HepG2 (cell line): ENCODE measurements around the gene PRKN. TPM values are rescaled to one million over a fixed set of nuclear protein-coding genes. Genes with fewer than 3 reads are reported as not detected.

Experiments used
- ATAC-seq: fragments of 200-7000 bp; cut with Tn5 transposase; 3 replicates; pipeline ENCODE4 v1.9.1; 2020; ENCODE audit warnings: mild to moderate bottlenecking, moderate library complexity
- BruUV-seq: library from RNA; stranded (reverse); fragments of 400-500 nt; replicated peaks from 2 replicates; lab custom pipeline; 2021; lab: Mats Ljungman, UMichigan
- CTCF ChIA-PET: fragments of 300-600 bp; formaldehyde crosslinking; extraction: SDS; loops from one replicate; lab custom pipeline; 2021; ENCODE audit warnings: low total read pairs, inconsistent platforms, low intra/inter-chr PET ratio; lab: Yijun Ruan, JAX
- POLR2A ChIA-PET: fragments of 350-600 bp; sonication (Branson Sonifier 250); formaldehyde crosslinking; loops from one replicate; lab custom pipeline; 2020; ENCODE audit warnings: antibody characterized with exemption, inconsistent platforms; lab: Yijun Ruan, JAX
- DNase-seq: peaks from one replicate; pipeline ENCODE4 v3.0.0-alpha.2; 2015; ENCODE audit warnings: low spot score
- FAIRE-seq: peaks from 3 replicates; lab custom pipeline; 2011; peaks lifted over from hg19 to GRCh38; lab: Jason Lieb, UNC
- H2AFZ ChIP-seq: one replicate; pipeline ENCODE4 v1.6.1; 2011; ENCODE audit warnings: low read length, inconsistent platforms
- H3K27ac ChIP-seq: fragments of 300-600 bp; 3 replicates; pipeline ENCODE4 v1.8.0; 2011; ENCODE audit warnings: mixed run types, mild to moderate bottlenecking, mixed read lengths, low read length, inconsistent platforms; ENCODE audit not compliant: insufficient read depth; ENCODE audit errors: extremely low read length
- H3K27me3 ChIP-seq, 2 experiments: fragments of 200-600 bp in 1 of 2; 2 replicates in 1 of 2; 3 replicates in 1 of 2; pipeline versions ENCODE4 v1.6.0 to v1.8.0; 2011; ENCODE audit warnings: low read length in 2 of 2, mild to moderate bottlenecking in 2 of 2, moderate library complexity in 2 of 2, inconsistent platforms in 1 of 2; ENCODE audit not compliant: insufficient read depth in 2 of 2, control insufficient read depth in 1 of 2
- H3K36me3 ChIP-seq, 2 experiments: fragments of 200-600 bp in 1 of 2; replicated peaks in 1 of 2; 2 replicates in 1 of 2; 3 replicates in 1 of 2; pipeline versions ENCODE4 v1.5.1 to v1.8.0; 2011; ENCODE audit warnings: low read length in 2 of 2, inconsistent platforms in 1 of 2; ENCODE audit not compliant: insufficient read depth in 2 of 2, control insufficient read depth in 1 of 2
- H3K4me1 ChIP-seq: 2 replicates; pipeline ENCODE4 v1.5.1; 2012; ENCODE audit warnings: low read length, inconsistent platforms; ENCODE audit not compliant: insufficient read depth
- H3K4me2 ChIP-seq: 2 replicates; pipeline ENCODE4 v1.6.0; 2011; ENCODE audit warnings: low read depth, low read length, inconsistent platforms
- H3K4me3 ChIP-seq, 3 experiments: fragments of 200-600 bp in 1 of 3; sonication (generic), shearing (Covaris generic) in 1 of 3; replicated peaks in 1 of 3; 2 replicates each; pipeline ENCODE4 v1.5.1; 2011 to 2016; ENCODE audit warnings: low read length in 3 of 3, inconsistent platforms in 2 of 3, low read depth in 2 of 3, mild to moderate bottlenecking in 2 of 3, control low read depth in 1 of 3, mixed read lengths in 1 of 3; ENCODE audit not compliant: insufficient read depth in 1 of 3
- H3K79me2 ChIP-seq: one replicate; pipeline ENCODE4 v1.6.1; 2011; ENCODE audit warnings: low read length, inconsistent platforms; ENCODE audit not compliant: insufficient read depth
- H3K9ac ChIP-seq: 2 replicates; pipeline ENCODE4 v1.6.0; 2011; ENCODE audit warnings: mild to moderate bottlenecking, low read depth, low read length, inconsistent platforms; ENCODE audit not compliant: insufficient read depth
- H3K9me3 ChIP-seq: 2 replicates; pipeline ENCODE4 v1.5.1; 2012; ENCODE audit warnings: mild to moderate bottlenecking, low read length
- H4K20me1 ChIP-seq: 2 replicates; pipeline ENCODE4 v1.6.0; 2011; ENCODE audit warnings: inconsistent platforms, mild to moderate bottlenecking, low read length, moderate library complexity; ENCODE audit not compliant: insufficient read depth
- ARNT2 ChIP-seq: sonication (generic); formaldehyde crosslinking; IDR thresholded peaks from 2 replicates; pipeline ENCODE4 v1.8.0; 2022; ENCODE audit warnings: mild to moderate bottlenecking, low read depth, missing genetic modification reagents, moderate library complexity
- CEBPB ChIP-seq: IDR thresholded peaks from 2 replicates; pipeline ENCODE4 v1.6.1; 2011; ENCODE audit warnings: low read depth, low read length, improper control_type of control experiment, borderline replicate concordance
- DBP ChIP-seq: sonication (generic); formaldehyde crosslinking; IDR thresholded peaks from 2 replicates; pipeline ENCODE4 v1.4.0; 2020; ENCODE audit warnings: missing genetic modification reagents; ENCODE audit errors: not compliant biosample characterization
- HNF1B ChIP-seq: sonication (generic); formaldehyde crosslinking; IDR thresholded peaks from 2 replicates; pipeline ENCODE4 v1.5.1; 2020; ENCODE audit warnings: mild to moderate bottlenecking, moderate library complexity, missing genetic modification reagents
- HOXA5 ChIP-seq: sonication (generic); formaldehyde crosslinking; IDR thresholded peaks from 2 replicates; pipeline ENCODE4 v1.4.0; 2020; ENCODE audit warnings: missing genetic modification reagents
- MNT ChIP-seq: fragments of 450-650 bp; IDR thresholded peaks from 2 replicates; pipeline ENCODE4 v1.6.1; 2016
- RELA ChIP-seq: sonication (generic); formaldehyde crosslinking; IDR thresholded peaks from 2 replicates; pipeline ENCODE4 v1.4.0; 2020; ENCODE audit warnings: missing genetic modification reagents
- THYN1 ChIP-seq: sonication (generic); formaldehyde crosslinking; IDR thresholded peaks from 2 replicates; pipeline ENCODE4 v1.8.1; 2023; ENCODE audit warnings: low read depth, mild to moderate bottlenecking, moderate library complexity, missing genetic modification reagents, borderline replicate concordance
- ZBTB37 ChIP-seq: sonication (generic); formaldehyde crosslinking; IDR thresholded peaks from 2 replicates; pipeline ENCODE4 v1.4.0; 2020; ENCODE audit warnings: mild to moderate bottlenecking, missing genetic modification reagents
- ZFP36L2 ChIP-seq: sonication (generic); formaldehyde crosslinking; IDR thresholded peaks from 2 replicates; pipeline ENCODE4 v1.4.0; 2020; ENCODE audit warnings: missing genetic modification reagents
- ZSCAN25 ChIP-seq: sonication (generic); formaldehyde crosslinking; IDR thresholded peaks from 2 replicates; pipeline ENCODE4 v1.8.0; 2022; ENCODE audit warnings: mild to moderate bottlenecking, missing genetic modification reagents
- WGBS: methylation state at CpG from one replicate; pipeline ENCODE4 v1.1.6; 2017; ENCODE audit warnings: low lambda C conversion rate; 5-methylcytosine and 5-hydroxymethylcytosine counted together
- in situ Hi-C: cut with HindIII; loops from 2 replicates; pipeline ENCODE4 v1.10.0; 2017; ENCODE audit warnings: low pct_unique_long_range_greater_than_20kb; ENCODE audit not compliant: extremely low pct_ligation_motif_present
- intact Hi-C: fragments of 100-400 bp; cut with micrococcal nuclease; formaldehyde crosslinking; loops from one replicate; pipeline ENCODE4 v1.10.0; 2022; ENCODE audit not compliant: unreplicated experiment
- polyA plus RNA-seq, 8 experiments: library from polyadenylated mRNA; depleted of rRNA in 3 of 8; stranded (reverse) in 7 of 8; unstranded in 1 of 8; fragments of >200 nt; fragmentation: Illumina TruSeq in 4 of 8; extraction: Trizol in 4 of 8; gene quantifications; 2 replicates each; pipeline versions ENCODE4 v1.2.1 to v1.2.3, GENCODE V29; 2011 to 2016; ENCODE audit warnings: low read depth in 4 of 8, missing spikeins in 1 of 8, mixed read lengths in 1 of 8; ENCODE audit not compliant: insufficient read depth in 1 of 8
- total RNA-seq, 5 experiments: library from RNA; depleted of rRNA; stranded (reverse); fragments of >200 nt; fragmentation: Illumina TruSeq; extraction: Trizol; gene quantifications; 2 replicates each; pipeline ENCODE4 v1.2.3, GENCODE V29; 2016; ENCODE audit warnings: low read depth in 1 of 5

Gene PRKN
- total and polyA plus RNA-seq, 2 of the 13 experiments (the other 11 are each of a cell fraction or from before 2014, with no cell fraction given), result 0.31 to 0.44 TPM

GRCh38 chr6:161300823-161301222 lies 1426.7 kb downstream of the PRKN start:
- H3K36me3 ChIP-seq, result no peaks in the 10 kb centered on the region
- H3K27me3 ChIP-seq, result peaks cover 0 to 20% of the 10 kb centered on the region in 2 experiments; a peak in 3 of 5 replicates
- H2AFZ ChIP-seq, result no peak overlapping the region
- no peaks in the 10 kb centered on the region for H4K20me1 ChIP-seq
- POLR2A ChIA-PET, result no interaction called here
- ATAC-seq, result no peak
- no peak overlapping the region for H3K27ac ChIP-seq
- H3K79me2 ChIP-seq, result no peaks in the 10 kb centered on the region
- no peak for TF ChIP-seq ZSCAN25 (CRISPR knock-in tag)
- peak; percentile 68 for TF ChIP-seq CEBPB
- in situ Hi-C loops, result no loop called here
- no peak overlapping the region for H3K4me2 ChIP-seq
- H3K4me3 ChIP-seq, result no peak overlapping the region
- BruUV-seq, result no TSS peak
- CTCF ChIA-PET, result no interaction called here
- H3K9ac ChIP-seq, result no peak overlapping the region
- intact Hi-C loops, result no loop called here
- H3K9me3 ChIP-seq, result peaks cover 7% of the 10 kb centered on the region
- no peak for FAIRE-seq
- no peak for DNase-seq
- H3K4me1 ChIP-seq, result no peaks in the 10 kb centered on the region

GRCh38 chr6:161299726-161300125 lies 1427.8 kb downstream of the PRKN start:
- H4K20me1 ChIP-seq, result no peaks in the 10 kb centered on the region
- no peak overlapping the region for H2AFZ ChIP-seq
- ChIA-PET CTCF (no interaction called here), POLR2A (no interaction called here)
- no peak overlapping the region for H3K4me2 ChIP-seq
- H3K27me3 ChIP-seq, result peaks cover 0 to 18% of the 10 kb centered on the region in 2 experiments; a peak in 3 of 5 replicates
- no peak overlapping the region for H3K27ac ChIP-seq
- WGBS, result 12% methylated on average over 4 of the region's 4 CpGs
- no peaks in the 10 kb centered on the region for H3K4me1 ChIP-seq
- H3K79me2 ChIP-seq, result no peaks in the 10 kb centered on the region
- H3K4me3 ChIP-seq, result no peak overlapping the region
- DNase-seq (no peak), FAIRE-seq (no peak), ATAC-seq (no peak)
- intact Hi-C loops, result no loop called here
- H3K36me3 ChIP-seq, result no peaks in the 10 kb centered on the region
- peaks cover 9% of the 10 kb centered on the region for H3K9me3 ChIP-seq
- H3K9ac ChIP-seq, result no peak overlapping the region
- no TSS peak for BruUV-seq
- in situ Hi-C loops, result no loop called here
- no peak for TF ChIP-seq ZFP36L2
- TF ChIP-seq DBP (CRISPR knock-in tag), result no peak
- TF ChIP-seq ARNT2 (CRISPR knock-in tag), result no peak
- no peak for TF ChIP-seq HNF1B (CRISPR knock-in tag)
- TF ChIP-seq ZBTB37 (CRISPR knock-in tag), result no peak
- no peak for TF ChIP-seq RELA (CRISPR knock-in tag)
- TF ChIP-seq THYN1 (CRISPR knock-in tag), result no peak
- TF ChIP-seq HOXA5 (CRISPR knock-in tag), result no peak
- no peak for TF ChIP-seq MNT
